OCI-LY3 (cell line): ENCODE data around the gene FSHR.

Source experiments
- CTCF ChIP-seq: fragments of 200-600, 300-600 bp; sonication (generic); IDR thresholded peaks from 2 replicates; pipeline ENCODE4 v1.5.1; 2014; ENCODE audit warnings: antibody characterized with exemption, low read length, low read depth
- EZH2phosphoT487 ChIP-seq: fragments of 200-600 bp; shearing (Covaris generic); IDR thresholded peaks from 2 replicates; pipeline ENCODE4 v1.6.1; 2018; ENCODE audit warnings: antibody characterized with exemption, mixed run types, low read depth

DNA sequence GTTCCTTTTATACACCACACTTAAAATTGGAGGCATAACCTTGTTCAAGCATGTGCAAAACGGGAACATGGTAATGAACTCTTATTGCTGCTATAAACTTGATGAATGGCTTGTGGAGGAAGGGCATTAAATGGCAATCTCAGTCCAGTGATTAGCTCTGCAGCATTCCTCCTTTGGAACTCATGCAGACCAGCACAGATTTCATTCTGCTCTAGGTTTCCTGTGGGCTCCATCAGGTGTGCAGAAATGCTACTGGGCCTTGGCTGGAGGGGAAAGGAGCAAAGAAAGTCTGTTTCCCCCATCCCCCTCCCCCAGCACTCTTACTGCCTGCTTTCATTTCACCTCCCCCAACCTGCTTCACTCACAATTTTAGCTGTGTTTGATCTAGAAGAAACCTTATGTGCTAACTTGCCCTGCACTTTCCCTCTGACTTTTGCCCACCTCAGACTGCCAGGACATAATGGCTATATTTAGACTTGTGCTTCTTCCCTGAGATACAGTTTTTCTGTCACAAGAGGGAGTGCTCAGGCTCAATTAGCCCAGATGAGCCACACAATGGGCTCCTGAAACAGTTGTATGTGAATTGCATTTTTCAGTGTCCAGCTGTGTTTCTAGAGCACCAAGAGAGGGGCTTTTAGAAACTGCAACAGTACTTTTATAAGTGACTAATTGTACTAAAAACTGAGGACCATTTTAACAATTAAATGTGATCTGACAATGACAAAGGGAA, 109.8 kb downstream of the FSHR start:
- TF ChIP-seq CTCF (peak; percentile 40; the same call in 1 of the 2 replicates), EZH2phosphoT487 (no peak)
